CD4-positive, alpha-beta T cell treated with Interleukin-17A for 4 hours (primary cell): Measurements from ENCODE around the gene RAP1GAP.
"Not testable (repeated sequence)": the region's sequence is repeated elsewhere in the genome, so short reads cannot be mapped to it uniquely, and the experiment has no call there.

ENCODE experiments used
- DNase-seq: peaks from one replicate; pipeline ENCODE4 v3.0.0-alpha.2; 2020; ENCODE audit warnings: mixed read lengths

The RAP1GAP gene

GRCh38 chr1:21641967-21642739 lies 27.0 kb downstream of the RAP1GAP start:
- DNase-seq, result no peak

GRCh38 chr1:21641537-21641936 lies 27.6 kb downstream of the RAP1GAP start:
- no peak for DNase-seq

GRCh38 chr1:21641076-21641475 lies 28.1 kb downstream of the RAP1GAP start:
- DNase-seq, result no peak

GRCh38 chr1:21640653-21641052 lies 28.5 kb downstream of the RAP1GAP start:
- DNase-seq, result no peak

GRCh38 chr1:21639594-21640041 lies 29.5 kb downstream of the RAP1GAP start:
- no peak for DNase-seq

- DNase-seq, result no peak
Observed at GRCh38 chr1:21638531-21639341, 30.4 kb downstream of the RAP1GAP start.

GRCh38 chr1:21637514-21637913 lies 31.6 kb downstream of the RAP1GAP start:
- no peak for DNase-seq

- DNase-seq, result no peak
Observed at GRCh38 chr1:21636029-21636428, 33.1 kb downstream of the RAP1GAP start.

- DNase-seq, result no peak
Observed at GRCh38 chr1:21634806-21635535, 34.2 kb downstream of the RAP1GAP start.

GRCh38 chr1:21633992-21634805 lies 35.0 kb downstream of the RAP1GAP start:
- DNase-seq, result no peak

GRCh38 chr1:21633141-21633755 lies 35.9 kb downstream of the RAP1GAP start:
- DNase-seq, result no peak

GRCh38 chr1:21631944-21632887 lies 36.9 kb downstream of the RAP1GAP start:
- DNase-seq, result no peak

- not testable (repeated sequence) for DNase-seq
Observed at GRCh38 chr1:21631590-21631943, 37.6 kb downstream of the RAP1GAP start.

- DNase-seq, result no peak
Observed at GRCh38 chr1:21630571-21631343, 38.4 kb downstream of the RAP1GAP start.

GRCh38 chr1:21629971-21630370 lies 39.2 kb downstream of the RAP1GAP start:
- DNase-seq, result no peak

- DNase-seq, result no peak
Observed at GRCh38 chr1:21628798-21629393, 40.3 kb downstream of the RAP1GAP start.

GRCh38 chr1:21626921-21627339 lies 42.2 kb downstream of the RAP1GAP start:
- DNase-seq, result no peak

- DNase-seq, result no peak
Observed at GRCh38 chr1:21625390-21626190, 43.6 kb downstream of the RAP1GAP start.
